Esophagus squamous epithelium (tissue), 5 donors: ENCODE results near the gene SCAPER. TPM values are rescaled to one million over a fixed set of nuclear protein-coding genes. Genes with fewer than 3 reads are reported as not detected.

Source experiments
- DNase-seq: peaks from one replicate; lab custom pipeline; 2025; lab: John Stamatoyannopoulos, UW
- H3K27ac ChIP-seq, 4 donors: fragments of 200-600 bp; sonication (generic); one replicate each; pipeline ENCODE4 v1.5.1; 2016 to 2019; ENCODE audit warnings: mild to moderate bottlenecking in 1 of 4
- H3K27me3 ChIP-seq, 4 donors: fragments of 200-600 bp; sonication (generic); 1 replicate in 3 of 4; 2 replicates in 1 of 4; pipeline versions ENCODE4 v1.5.1 to v1.6.0; 2017 to 2021; ENCODE audit warnings: antibody characterized with exemption in 1 of 4
- H3K36me3 ChIP-seq, 3 donors: fragments of 200-600 bp; sonication (generic); one replicate each; pipeline ENCODE4 v1.5.1; 2016 to 2019
- H3K4me1 ChIP-seq, 3 donors: fragments of 200-600 bp; sonication (generic); one replicate each; pipeline ENCODE4 v1.5.1; 2017 to 2019
- H3K4me3 ChIP-seq, 4 donors: fragments of 200-600 bp; sonication (generic); 1 replicate in 3 of 4; 2 replicates in 1 of 4; pipeline ENCODE4 v1.5.1; 2016 to 2019; ENCODE audit warnings: mild to moderate bottlenecking in 2 of 4, moderate library complexity in 1 of 4
- H3K9me3 ChIP-seq, 3 donors: fragments of 200-600 bp; sonication (generic); one replicate each; pipeline ENCODE4 v1.5.1; 2016 to 2019
- CTCF ChIP-seq, 6 experiments: fragments of 450-650 bp in 4 of 6; fragments of 200-600 bp in 2 of 6; sonication (generic) in 2 of 6; IDR thresholded peaks; one replicate each; pipeline ENCODE4 v1.5.1; 2016 to 2019; ENCODE audit warnings: antibody characterized with exemption in 6 of 6, mild to moderate bottlenecking in 4 of 6, moderate library complexity in 4 of 6
- POLR2A ChIP-seq, 4 donors: fragments of 450-650 bp; IDR thresholded peaks; one replicate each; pipeline ENCODE4 v1.6.1; 2017; ENCODE audit warnings: antibody characterized with exemption in 4 of 4, mild to moderate bottlenecking in 4 of 4, moderate library complexity in 3 of 4
- WGBS, 2 donors: methylation state at CpG; one replicate each; pipeline ENCODE4 v1.1.5; 2018; 5-methylcytosine and 5-hydroxymethylcytosine counted together
- intact Hi-C: fragments of 100-400 bp; cut with DNase I; formaldehyde crosslinking; loops from one replicate; pipeline ENCODE4 v1.15.0; 2022
- total RNA-seq, 4 donors: library from RNA; depleted of rRNA; stranded (reverse); fragments of >200 nt; gene quantifications; one replicate each; pipeline ENCODE4 v1.1.0, GENCODE V29; 2016
- donor health status: DM: yes; HTN: yes; CAD: no.

SCAPER gene
- total RNA-seq, 4 donors from 2014 or later, result 18.3 to 30.1 (median 25.3) TPM

- WGBS, 2 donors, result 91 to 93% methylated on average over 2 of the region's 2 CpGs
- TF ChIP-seq CTCF (IDR thresholded peaks at IDR 0.05) (no peak), POLR2A (IDR thresholded peaks at IDR 0.05) (no peak)
- H3K4me3 ChIP-seq, result no peak overlapping the region
- peaks cover 0 to 9% (median 0%) of the 10 kb centered on the region in 3 donors for H3K36me3 ChIP-seq
- H3K9me3 ChIP-seq, result peaks cover 0 to 3% (median 0%) of the 10 kb centered on the region in 3 donors
- intact Hi-C loops, result no loop called here
- no peaks in the 10 kb centered on the region for H3K4me1 ChIP-seq
- H3K27me3 ChIP-seq, result no peaks in the 10 kb centered on the region
- no peak overlapping the region for H3K27ac ChIP-seq
- DNase-seq, result no peak
These were observed 221.1 kb downstream of the SCAPER start for GRCh38 chr15:76684002-76684401.

- H3K4me3 ChIP-seq, result no peak overlapping the region
- H3K27ac ChIP-seq, result no peak overlapping the region
- peaks cover 0 to 9% (median 0%) of the 10 kb centered on the region in 3 donors for H3K36me3 ChIP-seq
- WGBS, 2 donors, result 81 to 93% methylated on average over 3 of the region's 3 CpGs
- intact Hi-C loops, result no loop called here
- no peaks in the 10 kb centered on the region for H3K27me3 ChIP-seq
- TF ChIP-seq CTCF (IDR thresholded peaks at IDR 0.05), result no peak
- no peak for TF ChIP-seq POLR2A (IDR thresholded peaks at IDR 0.05)
- peaks cover 0 to 3% (median 0%) of the 10 kb centered on the region in 3 donors for H3K9me3 ChIP-seq
- DNase-seq, result no peak
- no peaks in the 10 kb centered on the region for H3K4me1 ChIP-seq
These were observed 222.3 kb downstream of the SCAPER start for GRCh38 chr15:76682833-76683232.

- intact Hi-C loops, result no loop called here
- Histone ChIP-seq H3K27me3 (no peaks in the 10 kb centered on the region), H3K36me3 (peaks cover 0 to 9% (median 0%) of the 10 kb centered on the region in 3 donors), H3K27ac (no peak overlapping the region), H3K4me1 (no peaks in the 10 kb centered on the region), H3K9me3 (no peaks in the 10 kb centered on the region), H3K4me3 (no peak overlapping the region)
- WGBS, 2 donors, result 83 to 95% methylated on average over 3 of the region's 7 CpGs
- TF ChIP-seq CTCF (IDR thresholded peaks at IDR 0.05) (no peak), POLR2A (IDR thresholded peaks at IDR 0.05) (no peak)
- no peak for DNase-seq
These were observed 222.9 kb downstream of the SCAPER start for GRCh38 chr15:76682259-76682658.

GRCh38 chr15:76678766-76679165, 226.4 kb downstream of the SCAPER start:
- Histone ChIP-seq H3K27me3 (no peaks in the 10 kb centered on the region), H3K4me1 (no peaks in the 10 kb centered on the region), H3K9me3 (no peaks in the 10 kb centered on the region), H3K36me3 (peaks cover 0 to 9% (median 0%) of the 10 kb centered on the region in 3 donors), H3K4me3 (no peak overlapping the region), H3K27ac (no peak overlapping the region)
- DNase-seq, result no peak
- no peak for TF ChIP-seq POLR2A (IDR thresholded peaks at IDR 0.05)
- TF ChIP-seq CTCF (IDR thresholded peaks at IDR 0.05), result no peak
- intact Hi-C loops, result no loop called here
- WGBS, 2 donors, result 44 to 88% methylated on average over 1 of the region's 1 CpG

GRCh38 chr15:76674883-76675282, 230.3 kb downstream of the SCAPER start:
- intact Hi-C loops, result no loop called here
- H3K4me1 ChIP-seq, result no peaks in the 10 kb centered on the region
- no peaks in the 10 kb centered on the region for H3K27me3 ChIP-seq
- H3K27ac ChIP-seq, result no peak overlapping the region
- no peak overlapping the region for H3K4me3 ChIP-seq
- DNase-seq, result no peak
- TF ChIP-seq CTCF (IDR thresholded peaks at IDR 0.05) (no peak), POLR2A (IDR thresholded peaks at IDR 0.05) (no peak)
- 90 to 94% methylated on average over 2 of the region's 2 CpGs for WGBS, 2 donors
- no peaks in the 10 kb centered on the region for H3K36me3 ChIP-seq
- H3K9me3 ChIP-seq, result no peaks in the 10 kb centered on the region
